HG03457 (cell line): ENCODE results near the gene SUSD4.

Experiments used
- ATAC-seq: cut with Tn5 transposase; IDR thresholded peaks from one replicate; pipeline ENCODE4 v1.9.1; 2021; ENCODE audit warnings: moderate number of reproducible peaks; ENCODE audit not compliant: unreplicated experiment

The SUSD4 gene

DNA sequence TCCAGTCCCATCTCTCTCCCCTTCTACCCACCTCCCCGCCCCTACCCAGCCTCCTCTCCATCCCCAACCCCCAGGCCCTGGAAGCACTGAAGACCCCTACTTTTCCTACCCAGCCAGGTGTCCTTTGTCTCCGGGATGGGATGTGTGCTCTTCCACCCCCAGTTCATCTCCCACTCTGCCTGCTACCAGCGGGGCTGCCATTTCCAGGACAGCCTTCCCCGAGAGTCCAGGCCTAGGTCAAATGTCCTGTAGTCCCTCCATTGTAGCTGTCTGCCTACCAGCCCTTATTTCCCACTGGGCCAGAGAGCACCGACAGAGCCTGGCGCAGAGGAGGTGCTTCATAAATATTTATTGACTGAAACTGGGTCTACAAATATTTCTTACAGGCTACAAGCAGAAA is 148.9 kb downstream of the SUSD4 start:
- no peak for ATAC-seq

DNA sequence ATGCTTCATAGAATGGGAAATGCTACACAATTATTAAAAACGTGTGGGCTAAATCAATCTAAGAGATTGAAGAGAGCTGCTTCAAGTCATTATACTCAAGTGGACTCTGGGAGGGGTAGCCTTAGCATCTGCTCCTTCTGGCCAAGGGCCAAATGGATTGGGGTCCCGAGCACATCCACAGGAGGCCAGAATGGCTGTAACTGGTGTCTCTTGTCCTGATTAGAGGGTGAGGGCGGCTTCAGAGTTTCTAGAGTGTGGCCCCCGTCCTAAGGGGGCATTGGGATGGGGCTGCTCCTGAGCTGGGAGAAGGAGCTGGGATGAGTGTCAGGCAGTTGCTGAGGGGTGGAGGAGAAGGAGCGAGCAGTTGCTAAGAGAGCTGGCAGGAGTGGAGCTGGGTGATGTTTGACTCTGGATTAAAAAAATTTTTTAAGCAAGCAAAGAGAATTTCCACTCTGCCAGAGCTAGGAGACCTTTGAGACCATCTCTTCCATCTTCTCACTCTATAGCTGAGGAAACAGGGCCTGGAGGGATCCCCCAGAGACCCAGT is 149.6 kb downstream of the SUSD4 start:
- no peak for ATAC-seq

GRCh38 chr1:223212441-223212840 is 151.5 kb downstream of the SUSD4 start:
- ATAC-seq = no peak

DNA sequence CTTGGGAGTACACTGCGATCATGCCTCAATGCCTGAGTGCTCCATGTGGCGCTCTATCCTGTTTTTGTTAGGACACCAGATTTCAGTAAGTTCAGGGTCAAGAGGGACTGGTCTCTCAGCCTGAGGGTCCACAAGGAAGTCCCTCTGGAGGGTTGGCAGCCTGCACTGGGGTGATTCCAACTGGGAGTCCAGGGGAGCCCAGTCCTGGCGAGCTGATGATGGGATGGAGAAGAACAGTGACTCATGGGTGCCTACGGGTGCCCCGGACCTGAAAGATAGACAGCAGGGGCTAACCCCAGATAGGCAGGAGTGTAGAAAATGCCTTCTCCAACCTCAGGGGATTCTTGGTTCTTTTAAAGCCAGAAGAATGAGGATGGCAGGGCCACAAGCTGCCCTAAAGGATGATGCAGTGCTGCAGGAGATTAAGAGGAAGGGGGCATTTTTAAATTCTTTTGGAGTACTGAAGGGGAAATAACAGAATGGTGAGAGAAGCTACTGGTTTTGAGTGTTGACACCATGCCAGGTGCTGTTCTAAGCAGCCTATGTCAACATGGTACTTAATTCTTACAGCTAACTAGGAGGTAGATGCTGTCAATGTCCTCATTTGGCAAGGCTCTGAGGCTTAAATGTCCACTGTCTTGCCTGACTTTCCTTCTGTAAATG is 152.5 kb downstream of the SUSD4 start:
- ATAC-seq = no peak

GRCh38 chr1:223210788-223211120 is 153.2 kb downstream of the SUSD4 start:
- no peak for ATAC-seq

- ATAC-seq = no peak
Measured at GRCh38 chr1:223209992-223210787, 153.8 kb downstream of the SUSD4 start.

DNA sequence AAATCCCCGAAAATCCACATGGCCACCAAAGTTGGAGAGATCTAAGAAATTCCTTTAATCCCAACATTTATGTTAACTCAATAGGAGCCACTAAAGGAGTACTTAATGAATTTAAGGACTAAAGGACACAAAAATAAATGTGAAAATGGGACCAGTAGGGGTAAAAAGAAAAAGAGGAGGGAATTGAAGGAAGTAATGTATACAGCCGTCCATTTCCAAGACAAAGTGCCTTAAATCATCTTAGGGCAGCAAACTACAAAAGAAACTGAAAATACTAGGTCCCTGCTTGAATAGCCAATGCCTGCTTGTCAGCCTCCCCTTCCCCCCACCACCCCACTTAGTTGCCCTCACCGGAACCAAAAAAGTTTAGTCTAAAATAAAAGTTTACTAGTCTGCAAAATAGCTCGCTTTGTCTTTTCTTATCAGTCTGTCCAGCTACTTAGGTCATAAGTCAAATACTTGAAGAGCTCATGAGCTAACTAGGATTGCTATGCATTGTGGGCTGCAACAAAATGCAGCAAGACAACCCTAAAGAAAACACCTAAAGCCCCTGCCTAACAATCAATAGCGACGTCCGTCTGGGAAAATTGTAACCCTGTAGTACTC is 154.6 kb downstream of the SUSD4 start:
- no peak for ATAC-seq

DNA sequence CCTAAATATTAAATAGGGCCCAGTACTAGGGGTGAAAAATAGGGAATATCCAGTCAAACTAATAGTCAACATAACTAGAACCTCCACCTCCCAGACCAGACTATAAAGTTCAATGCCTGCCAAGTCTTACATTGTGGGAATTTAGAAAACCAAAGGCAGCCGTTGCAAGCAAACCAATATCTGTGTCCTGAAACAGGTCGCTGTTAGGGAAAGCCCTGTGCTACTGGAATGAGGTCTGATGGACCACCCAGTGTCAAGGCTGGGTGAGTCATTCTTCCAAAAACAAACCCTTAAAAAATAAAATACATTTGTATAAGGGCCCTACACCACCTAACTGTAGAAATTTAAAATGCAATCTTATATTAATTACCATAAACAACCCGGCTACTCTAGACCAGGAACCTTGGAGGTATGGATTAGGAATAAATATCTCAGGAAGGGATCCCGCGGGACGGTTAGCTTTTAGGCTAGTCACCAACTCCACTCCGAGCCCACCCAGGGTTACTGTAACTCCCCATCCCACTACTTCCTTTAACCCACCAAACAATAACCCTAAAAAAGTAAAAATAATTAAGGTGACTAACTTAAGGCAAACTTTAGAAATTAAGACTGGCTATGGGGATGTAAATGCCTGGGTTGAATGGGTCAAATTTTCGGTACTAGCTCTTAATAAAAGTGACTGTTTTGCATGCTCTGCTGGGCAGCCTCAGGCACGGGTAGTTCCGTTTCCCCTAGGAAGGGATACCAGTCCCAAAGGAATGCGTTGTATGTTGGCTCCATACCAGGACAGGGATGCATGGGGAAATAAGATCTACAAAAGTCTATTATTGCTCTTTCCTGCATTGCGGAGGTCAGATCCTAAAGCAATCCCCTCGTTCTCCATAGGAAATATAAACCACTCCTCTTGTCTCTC is 155.6 kb downstream of the SUSD4 start:
- ATAC-seq = no peak

DNA sequence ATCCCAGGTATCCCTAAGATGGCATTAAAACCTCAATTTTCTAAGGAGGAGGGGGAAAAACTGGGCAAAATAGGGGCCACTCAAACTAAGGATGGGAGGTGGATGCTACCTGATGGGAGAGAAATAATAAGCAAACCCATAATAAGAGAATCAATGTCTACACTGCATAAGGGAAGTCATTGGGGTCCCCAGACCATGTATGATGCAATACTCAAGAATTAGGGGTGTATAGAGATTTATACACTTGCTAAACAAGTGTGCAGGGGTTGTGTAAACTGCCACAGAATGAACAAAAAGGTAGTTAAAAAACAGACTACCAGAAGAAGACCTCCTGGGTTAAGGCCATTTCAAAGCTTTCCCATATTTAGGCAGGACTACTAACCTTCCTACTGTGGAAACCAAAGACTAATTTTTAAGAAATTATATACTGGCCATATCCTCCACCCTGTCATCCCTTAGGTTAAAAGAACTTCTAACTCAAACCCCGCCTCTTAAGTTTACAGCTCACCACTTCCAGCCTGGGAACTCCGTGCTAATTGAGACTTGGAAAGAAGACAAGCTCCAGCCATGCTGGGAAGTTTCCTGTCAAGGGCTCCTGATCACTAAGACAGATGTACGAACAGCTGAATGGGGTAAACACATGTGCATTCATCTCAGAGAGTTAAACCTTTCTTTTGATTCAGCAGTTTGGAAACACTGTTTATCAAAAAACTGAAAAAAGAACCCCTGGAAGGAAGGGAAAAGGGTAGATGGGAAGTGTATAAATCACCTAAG is 156.5 kb downstream of the SUSD4 start:
- ATAC-seq = no peak

- ATAC-seq = no peak
Measured at GRCh38 chr1:223204424-223204823, 159.6 kb downstream of the SUSD4 start.

DNA sequence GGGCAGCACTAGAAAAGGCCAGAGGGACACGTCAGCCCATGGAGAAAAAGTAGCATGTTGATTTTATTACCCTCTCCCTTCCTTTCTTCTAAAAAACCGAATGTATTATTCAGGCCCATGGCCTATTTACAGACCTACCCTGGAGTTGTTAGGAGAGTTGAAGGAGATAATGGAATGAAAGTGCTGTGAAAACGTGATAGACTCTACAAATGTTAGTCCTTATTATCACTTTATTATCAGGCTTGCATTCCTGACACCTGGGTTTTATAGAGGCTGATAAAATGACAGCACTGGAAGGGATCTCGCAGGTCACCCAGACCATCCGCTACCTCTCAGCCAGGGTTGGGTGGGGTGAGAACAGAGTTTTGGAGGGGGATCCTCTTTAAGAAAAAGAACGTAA is 160.3 kb downstream of the SUSD4 start:
- no peak for ATAC-seq

- no peak for ATAC-seq
Measured at GRCh38 chr1:223203034-223203408, 161.0 kb downstream of the SUSD4 start.

GRCh38 chr1:223202376-223203033 is 161.5 kb downstream of the SUSD4 start:
- no peak for ATAC-seq

GRCh38 chr1:223201967-223202366 is 162.0 kb downstream of the SUSD4 start:
- no peak for ATAC-seq

DNA sequence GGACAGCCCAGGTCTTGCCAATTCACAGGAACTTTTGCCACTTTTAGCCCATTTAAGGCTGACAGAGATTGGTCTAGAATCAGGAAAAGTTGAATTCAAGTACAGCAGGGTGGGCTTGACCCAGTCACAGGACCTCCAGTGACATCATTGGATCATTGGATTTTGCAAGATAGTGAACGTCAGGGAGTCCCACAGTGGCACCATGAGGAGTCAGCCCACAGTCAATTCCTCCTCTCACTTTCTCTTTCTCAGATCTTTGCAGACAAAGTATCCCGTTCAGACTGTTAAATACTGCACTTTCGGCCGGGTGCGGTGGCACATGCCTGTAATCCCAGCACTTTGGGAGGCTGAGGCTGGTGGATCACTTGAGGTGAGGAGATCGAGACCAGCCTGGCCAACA is 163.1 kb downstream of the SUSD4 start:
- ATAC-seq = no peak

GRCh38 chr1:223199094-223199647 is 164.8 kb downstream of the SUSD4 start:
- ATAC-seq = no peak

DNA sequence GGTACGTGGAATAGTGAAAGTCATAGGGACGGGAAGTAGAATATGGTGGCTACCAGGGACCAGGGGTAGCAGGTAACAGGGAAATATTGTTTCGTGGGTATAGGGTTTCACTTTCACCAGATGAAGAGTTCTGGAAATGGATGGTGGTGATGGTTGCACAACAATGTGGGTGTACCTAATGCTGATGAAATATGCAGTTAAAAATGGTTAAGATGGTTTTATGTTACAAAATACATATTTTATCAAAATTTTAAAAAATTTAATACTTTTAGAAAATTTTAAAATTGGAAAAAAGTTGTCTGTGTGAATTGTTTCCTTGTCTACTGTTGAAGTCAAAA is 165.4 kb downstream of the SUSD4 start:
- no peak for ATAC-seq

GRCh38 chr1:223197923-223198627 is 165.9 kb downstream of the SUSD4 start:
- no peak for ATAC-seq
